HCT116 (cell line): ENCODE measurements around the gene CALM1. TPM values are rescaled to one million over a fixed set of nuclear protein-coding genes. Genes with fewer than 3 reads are reported as not detected.

ENCODE experiments used
- ATAC-seq: fragments of 200-7000 bp; cut with Tn5 transposase; 2 replicates; pipeline ENCODE4 v1.9.1; 2020; ENCODE audit warnings: mild to moderate bottlenecking, moderate library complexity
- BruUV-seq: library from RNA; stranded (reverse); fragments of 400-500 nt; replicated peaks from 2 replicates; lab custom pipeline; 2021; lab: Mats Ljungman, UMichigan
- CTCF ChIA-PET: fragments of 300-600 bp; sonication (Branson Sonifier 250); formaldehyde crosslinking; loops from one replicate; lab custom pipeline; 2021; ENCODE audit warnings: antibody characterized with exemption; lab: Charles Lee
- POLR2A ChIA-PET: fragments of 300-600, 350-600 bp; sonication (Branson Sonifier 250); formaldehyde crosslinking; loops from one replicate; lab custom pipeline; 2021; ENCODE audit warnings: antibody characterized with exemption; lab: Charles Lee
- RAD21 ChIA-PET, 2 experiments: fragments of 300-600 bp; sonication (Branson Sonifier 250); formaldehyde crosslinking; loops; one replicate each; lab custom pipeline; 2023; ENCODE audit warnings: low total read pairs in 2 of 2; ENCODE audit not compliant: uncharacterized antibody in 2 of 2, unreplicated experiment in 2 of 2, low non-redundant PET in 1 of 2; lab: Charles Lee
- DNase-seq: peaks from one replicate; pipeline ENCODE4 v3.0.0-alpha.2; 2010; ENCODE audit warnings: low read depth, low spot score
- H2AFZ ChIP-seq: fragments of 200-600 bp; shearing (Covaris generic), sonication (generic); 2 replicates; pipeline ENCODE4 v1.6.1; 2017; ENCODE audit warnings: low read depth, mixed run types, mixed read lengths, antibody characterized with exemption, low read length; ENCODE audit not compliant: poor library complexity, severe bottlenecking
- H3K27ac ChIP-seq: 2 replicates; pipeline ENCODE4 v1.5.1; 2012; ENCODE audit warnings: low read depth, low read length
- H3K27me3 ChIP-seq: fragments of 200-600 bp; sonication (generic); 2 replicates; pipeline ENCODE4 v1.6.1; 2016; ENCODE audit warnings: mixed run types, low read length, mixed read lengths; ENCODE audit not compliant: insufficient read depth
- H3K36me3 ChIP-seq, 2 experiments: fragments of 200-500 bp in 1 of 2; fragments of 200-600 bp in 1 of 2; sonication (Bioruptor generic) in 1 of 2; sonication (generic) in 1 of 2; 2 replicates each; pipeline versions ENCODE4 v1.5.1 to v1.6.1; 2014 to 2016; ENCODE audit warnings: low read length in 2 of 2, inconsistent platforms in 1 of 2, mixed read lengths in 1 of 2, mixed run types in 1 of 2; ENCODE audit not compliant: insufficient read depth in 2 of 2, control insufficient read depth in 1 of 2
- H3K4me1 ChIP-seq, 2 experiments: fragments of 200-600 bp in 1 of 2; sonication (generic) in 1 of 2; 2 replicates each; pipeline versions ENCODE4 v1.5.1 to v1.6.1; 2012 to 2017; ENCODE audit warnings: low read length in 2 of 2, inconsistent platforms in 1 of 2, mild to moderate bottlenecking in 1 of 2, mixed read lengths in 1 of 2, mixed run types in 1 of 2, moderate library complexity in 1 of 2; ENCODE audit not compliant: insufficient read depth in 2 of 2, control insufficient read depth in 1 of 2
- H3K4me2 ChIP-seq: fragments of 200-600 bp; sonication (generic); 2 replicates; pipeline ENCODE4 v1.6.1; 2017; ENCODE audit warnings: mixed run types, low read length, mixed read lengths
- H3K4me3 ChIP-seq, 2 experiments: fragments of 200-600 bp in 1 of 2; sonication (generic) in 1 of 2; replicated peaks in 1 of 2; 2 replicates each; pipeline ENCODE4 v1.5.1; 2011 to 2016; ENCODE audit warnings: low read length in 2 of 2, control low read depth in 1 of 2, low read depth in 1 of 2, mild to moderate bottlenecking in 1 of 2, mixed read lengths in 1 of 2, mixed run types in 1 of 2
- H3K79me2 ChIP-seq: fragments of 200-600 bp; sonication (generic); 2 replicates; pipeline ENCODE4 v1.6.1; 2017; ENCODE audit warnings: mild to moderate bottlenecking, mixed run types, low read length, moderate library complexity, mixed read lengths; ENCODE audit not compliant: insufficient read depth
- H3K9ac ChIP-seq: fragments of 200-600 bp; sonication (generic); 2 replicates; pipeline ENCODE4 v1.6.1; 2016; ENCODE audit warnings: low read length, mixed read lengths
- H3K9me2 ChIP-seq: fragments of 200-600 bp; sonication (generic), shearing (Covaris generic); 2 replicates; pipeline ENCODE4 v1.6.1; 2017; ENCODE audit warnings: mixed run types, mild to moderate bottlenecking, moderate library complexity; ENCODE audit not compliant: insufficient read depth
- H3K9me3 ChIP-seq, 2 experiments: fragments of 200-500 bp in 1 of 2; fragments of 200-600 bp in 1 of 2; sonication (Bioruptor generic) in 1 of 2; sonication (generic) in 1 of 2; 2 replicates each; pipeline ENCODE4 v1.6.1; 2014 to 2017; ENCODE audit warnings: low read length in 2 of 2, mixed read lengths in 2 of 2, inconsistent platforms in 1 of 2, low read depth in 1 of 2, mild to moderate bottlenecking in 1 of 2, mixed run types in 1 of 2, moderate library complexity in 1 of 2; ENCODE audit not compliant: control insufficient read depth in 1 of 2, insufficient read depth in 1 of 2
- H4K20me1 ChIP-seq: fragments of 200-600 bp; sonication (generic), shearing (Covaris generic); 2 replicates; pipeline ENCODE4 v1.6.1; 2017; ENCODE audit warnings: mixed run types, mild to moderate bottlenecking, moderate library complexity; ENCODE audit not compliant: insufficient read depth
- CBX3 ChIP-seq: IDR thresholded peaks from 2 replicates; pipeline ENCODE4 v1.6.1; 2012; ENCODE audit warnings: low read depth
- MAX ChIP-seq: IDR thresholded peaks from 2 replicates; pipeline ENCODE4 v1.6.1; 2012
- SP1 ChIP-seq: IDR thresholded peaks from 2 replicates; pipeline ENCODE4 v1.6.1; 2012; ENCODE audit warnings: low read depth
- TCF7L2 ChIP-seq: IDR thresholded peaks from 2 replicates; pipeline ENCODE4 v1.7.0; 2011; ENCODE audit warnings: borderline replicate concordance, inconsistent platforms; ENCODE audit not compliant: insufficient read depth, insufficient read length; ENCODE audit errors: extremely low read depth
- intact Hi-C: fragments of 100-400 bp; cut with micrococcal nuclease; formaldehyde crosslinking; loops from 2 replicates; pipeline ENCODE4 v1.10.0; 2022
- total RNA-seq: library from RNA; stranded (reverse); gene quantifications from one replicate; pipeline ENCODE4 v1.2.1, GENCODE V29; 2021; ENCODE audit not compliant: unreplicated experiment

The CALM1 gene
- total RNA-seq, 1 experiment from 2014 or later: 261 TPM

GRCh38 chr14:90453401-90453951, 56.6 kb downstream of the CALM1 start:
- TF ChIP-seq MAX: no peak
- no peak for TF ChIP-seq SP1
- no peak for TF ChIP-seq TCF7L2
- TF ChIP-seq, all 23 proteins: peak for 0
- H3K27ac ChIP-seq: no peak overlapping the region
- POLR2A ChIA-PET: no interaction called here
- H3K79me2 ChIP-seq: no peaks in the 10 kb centered on the region
- 0 out of 4 replicates have a peak, but pooled peaks cover 0 to 6% of the 10 kb centered on the region in 2 experiments for H3K4me1 ChIP-seq
- DNase-seq (no peak), ATAC-seq (no peak)
- H3K9ac ChIP-seq: no peak overlapping the region
- no TSS peak for BruUV-seq
- no peak overlapping the region for H2AFZ ChIP-seq
- CTCF ChIA-PET: no interaction called here
- H4K20me1 ChIP-seq: no peaks in the 10 kb centered on the region
- H3K4me3 ChIP-seq: no peak overlapping the region
- H3K36me3 ChIP-seq: no peaks in the 10 kb centered on the region
- peaks cover 0 to under 1% of the 10 kb centered on the region in 2 experiments; a peak in 1 of 4 replicates for H3K9me3 ChIP-seq
- intact Hi-C loops: no loop called here
- no peak overlapping the region for H3K4me2 ChIP-seq
- RAD21 ChIA-PET: no interaction called here
- no peaks in the 10 kb centered on the region for H3K9me2 ChIP-seq
- H3K27me3 ChIP-seq: no peaks in the 10 kb centered on the region

GRCh38 chr14:90454041-90455000, 57.5 kb downstream of the CALM1 start:
- H3K9me2 ChIP-seq: no peaks in the 10 kb centered on the region
- H3K9ac ChIP-seq: no peak overlapping the region
- H3K9me3 ChIP-seq: no peaks in the 10 kb centered on the region
- no peaks in the 10 kb centered on the region for H4K20me1 ChIP-seq
- no peak overlapping the region for H3K27ac ChIP-seq
- DNase-seq: peak; percentile 57
- no peaks in the 10 kb centered on the region for H3K79me2 ChIP-seq
- ChIA-PET RAD21 (no interaction called here), POLR2A (no interaction called here), CTCF (no interaction called here)
- no peak overlapping the region for H3K4me3 ChIP-seq
- peak; percentile 99 for ATAC-seq
- 0 out of 2 replicates have a peak overlapping the region, but pooled peaks have one; percentile 8 for H3K4me2 ChIP-seq
- no peaks in the 10 kb centered on the region; the same call in 1 of the 2 replicates for H3K27me3 ChIP-seq
- H3K36me3 ChIP-seq: no peaks in the 10 kb centered on the region
- intact Hi-C loops: no loop called here
- peak overlapping the region; percentile 50 for H2AFZ ChIP-seq
- 0 out of 4 replicates have a peak, but pooled peaks cover 0 to 6% of the 10 kb centered on the region in 2 experiments for H3K4me1 ChIP-seq
- no TSS peak for BruUV-seq
- TF ChIP-seq CBX3 (no peak), SP1 (peak; percentile 66)
